GM19351 (cell line): ENCODE measurements around the gene DOCK11.
"Not testable (repeated sequence)": the region's sequence is repeated elsewhere in the genome, so short reads cannot be mapped to it uniquely, and the experiment has no call there.

ENCODE experiments used
- ATAC-seq: cut with Tn5 transposase; IDR thresholded peaks from one replicate; pipeline ENCODE4 v1.9.1; 2021; ENCODE audit warnings: mild to moderate bottlenecking, moderate library complexity; ENCODE audit not compliant: unreplicated experiment

Gene DOCK11

DNA sequence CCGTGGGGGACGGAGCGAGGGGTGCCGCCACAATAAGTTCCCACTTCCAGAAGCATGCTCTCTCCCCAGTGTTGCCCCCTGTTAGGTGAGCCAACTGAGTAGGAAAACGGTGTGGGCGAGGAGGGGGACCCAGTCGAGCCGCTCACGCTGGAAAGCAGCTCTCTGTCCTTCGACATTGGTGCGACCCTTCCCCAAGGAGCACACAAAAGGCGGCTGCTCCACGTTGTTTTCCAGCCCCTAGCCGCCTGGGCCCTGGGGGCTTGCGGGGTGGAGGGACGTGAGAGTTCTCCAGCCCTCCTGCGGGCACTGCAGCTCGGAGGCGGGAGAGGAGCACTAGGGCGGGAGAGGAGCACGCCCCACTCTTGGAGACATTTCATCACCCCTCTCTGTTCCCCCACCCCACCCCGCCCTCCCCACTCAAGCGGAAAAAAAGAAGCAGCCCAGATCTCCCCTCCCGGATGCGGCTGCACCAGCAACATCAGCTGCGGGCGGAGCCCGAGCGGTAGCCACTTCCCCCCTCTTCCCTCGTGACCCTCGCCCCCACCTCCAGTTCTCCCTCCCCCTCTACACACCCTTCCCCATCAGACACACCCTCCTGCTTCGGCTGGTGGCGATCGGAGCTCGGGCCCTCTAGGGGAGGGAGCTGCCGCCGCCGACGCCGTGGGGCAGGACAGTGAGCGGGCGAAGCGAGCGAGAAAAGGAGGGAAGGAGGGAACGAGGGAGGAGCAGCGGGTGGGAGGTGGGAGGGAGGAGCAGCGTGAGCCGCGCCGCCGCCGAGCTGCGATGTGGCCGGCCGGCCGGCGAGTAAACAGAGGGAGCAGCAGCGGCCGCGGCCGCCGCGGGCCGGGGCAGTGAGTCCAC is at the start of gene DOCK11:
Gene DOCK11, plus strand, starts transcription at position 755 of the 861 bp plus-strand sequence. CDS start 157 bp downstream, outside the sequence.
- peak; percentile 69 for ATAC-seq

DNA sequence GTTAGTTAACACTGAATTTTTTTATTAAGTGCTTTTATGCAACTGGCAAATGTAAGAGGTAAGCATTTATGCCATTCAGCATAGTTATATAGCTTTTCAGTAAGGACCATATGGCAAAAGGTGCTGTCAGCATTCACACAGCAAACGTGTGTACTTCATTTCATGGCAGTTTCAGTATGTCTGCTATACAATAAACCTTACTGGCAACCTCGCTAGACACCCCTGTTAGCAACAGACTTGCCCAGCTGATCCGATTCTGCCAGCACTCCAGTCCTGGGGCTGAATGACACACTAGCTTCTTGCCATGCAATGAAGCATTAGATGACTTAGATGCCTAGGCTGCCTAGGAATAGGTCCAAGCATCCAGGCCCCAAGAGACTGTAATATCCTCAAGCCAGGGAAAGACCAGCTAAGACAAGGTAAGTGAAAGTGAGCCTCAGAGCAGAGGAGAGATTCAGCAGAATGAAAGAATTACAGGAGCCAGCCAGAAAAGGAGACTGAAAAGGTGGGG is 47.3 kb upstream of the DOCK11 start:
- ATAC-seq, result no peak

DNA sequence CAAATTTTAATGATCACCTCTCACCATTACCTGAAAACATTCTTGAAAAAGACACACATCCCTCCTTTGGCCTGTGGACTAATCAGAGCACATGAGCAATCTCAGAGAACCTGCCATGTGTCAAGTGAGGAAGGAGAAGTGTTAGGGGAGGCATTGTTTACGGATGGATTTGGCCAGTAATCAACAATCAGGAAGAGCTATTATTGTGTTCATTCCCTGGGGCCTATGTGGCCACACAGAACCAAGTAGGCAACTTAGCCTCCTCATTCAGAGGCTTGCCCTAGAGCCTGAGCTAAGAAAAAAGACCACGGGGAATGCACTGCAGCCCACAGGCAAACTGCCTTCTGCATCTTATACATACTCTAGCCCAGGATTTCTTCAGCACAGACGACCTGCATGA is 40.6 kb upstream of the DOCK11 start:
- ATAC-seq, result no peak

DNA sequence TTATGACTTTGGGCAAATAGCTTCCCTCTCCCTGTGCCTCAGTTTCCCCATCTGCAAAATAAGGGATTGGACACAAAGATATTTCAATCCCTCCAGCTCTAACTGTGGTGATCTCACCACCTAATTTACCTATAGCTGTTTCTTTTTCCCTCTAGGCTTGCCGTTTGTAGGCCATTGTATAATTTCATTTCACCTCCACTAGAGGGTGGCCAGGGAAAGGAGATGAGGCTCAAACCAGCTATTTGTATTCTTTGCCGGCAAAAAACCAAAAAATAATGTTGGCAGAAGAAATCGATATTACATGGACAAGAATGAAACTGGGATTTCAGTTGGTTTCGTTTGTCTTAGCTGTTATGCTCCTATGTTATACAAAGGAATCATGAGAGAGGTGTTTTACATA is 36.1 kb upstream of the DOCK11 start:
- peak; percentile 84 for ATAC-seq

- no peak for ATAC-seq
Measured at GRCh38 chrX:118464501-118464900, 31.1 kb upstream of the DOCK11 start.

GRCh38 chrX:118468122-118468521 is 27.5 kb upstream of the DOCK11 start:
- ATAC-seq, result no peak

DNA sequence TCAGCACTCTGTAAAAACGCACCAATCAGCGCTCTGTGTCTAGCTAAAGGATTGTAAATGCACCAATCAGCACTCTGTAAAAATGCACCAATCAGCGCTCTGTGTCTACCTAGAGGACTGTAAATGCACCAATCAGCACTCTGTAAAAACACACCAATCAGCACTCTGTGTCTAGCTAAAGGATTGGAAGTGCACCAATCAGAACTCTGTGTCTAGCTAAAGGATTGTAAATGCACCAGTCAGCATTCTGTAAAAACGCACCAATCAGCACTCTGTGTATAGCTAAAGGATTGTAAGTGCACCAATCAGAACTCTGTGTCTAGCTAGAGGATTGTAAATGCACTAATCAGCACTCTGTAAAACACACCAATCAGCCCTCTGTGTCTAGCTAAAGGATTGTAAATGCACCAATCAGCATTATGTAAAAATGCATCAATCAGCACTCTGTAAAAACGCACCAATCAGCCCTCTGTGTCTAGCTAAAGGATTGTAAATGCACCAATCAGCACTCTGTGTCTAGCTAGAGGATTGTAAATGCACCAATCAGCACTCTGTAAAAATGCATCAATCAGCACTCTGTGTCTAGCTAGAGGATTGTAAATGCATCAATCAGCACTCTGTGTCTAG is 24.8 kb upstream of the DOCK11 start:
- ATAC-seq, result not testable (repeated sequence)

- ATAC-seq, result no peak
Measured at GRCh38 chrX:118474586-118474985, 21.0 kb upstream of the DOCK11 start.

DNA sequence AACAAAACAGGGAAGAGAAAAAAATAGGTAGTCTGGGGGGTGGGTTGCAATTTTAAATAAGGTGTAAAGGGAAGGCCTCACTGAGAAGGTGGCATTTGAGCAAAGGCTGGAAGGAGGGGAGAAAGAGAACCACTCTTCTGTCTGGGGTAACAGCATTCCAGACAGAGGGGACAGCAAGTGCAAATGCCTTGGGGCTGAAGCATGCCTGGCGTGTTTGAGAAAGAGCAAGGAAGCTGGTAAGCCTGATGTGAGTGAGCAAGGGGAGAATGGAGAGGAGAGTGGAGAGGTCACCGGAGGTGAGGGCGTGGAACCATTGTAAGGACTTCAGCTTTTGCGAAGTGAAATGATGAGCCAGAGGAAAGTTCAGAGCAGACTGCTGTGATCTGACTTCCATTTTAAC is 19.7 kb upstream of the DOCK11 start:
- no peak for ATAC-seq

- no peak for ATAC-seq
Measured at GRCh38 chrX:118480172-118480571, 15.4 kb upstream of the DOCK11 start.

- ATAC-seq, result not testable (repeated sequence)
Measured at GRCh38 chrX:118482384-118482783, 13.2 kb upstream of the DOCK11 start.

- no peak for ATAC-seq
Measured at GRCh38 chrX:118484216-118484903, 11.3 kb upstream of the DOCK11 start.

DNA sequence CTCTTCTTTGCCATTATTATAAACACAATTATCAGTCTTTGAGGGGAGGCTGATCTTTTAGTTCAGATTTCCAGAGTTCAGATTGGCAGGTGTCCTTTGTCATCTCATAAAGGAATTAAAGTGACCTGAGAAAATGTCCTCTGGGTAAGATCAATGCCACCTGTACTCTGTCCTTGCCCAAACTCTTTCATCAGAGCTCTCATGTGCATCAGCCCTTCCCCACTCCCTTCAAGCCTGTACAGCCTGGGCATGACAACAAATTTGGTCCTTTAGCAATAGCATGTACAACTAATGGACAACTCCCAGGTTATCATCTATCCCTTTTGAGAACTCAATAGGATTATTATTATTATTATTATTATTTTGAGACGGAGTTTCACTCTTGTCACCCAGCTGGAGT is 8.9 kb upstream of the DOCK11 start:
- ATAC-seq, result not testable (repeated sequence)

- ATAC-seq, result no peak
Measured at GRCh38 chrX:118493016-118493415, 2.6 kb upstream of the DOCK11 start.

GRCh38 chrX:118493653-118494297 is 1.8 kb upstream of the DOCK11 start:
- no peak for ATAC-seq

- ATAC-seq, result peak; percentile 58
Measured at GRCh38 chrX:118495958-118496762, 545 bp downstream of the DOCK11 start.

GRCh38 chrX:118496763-118497079 is 1.1 kb downstream of the DOCK11 start:
- ATAC-seq, result peak; percentile 6

DNA sequence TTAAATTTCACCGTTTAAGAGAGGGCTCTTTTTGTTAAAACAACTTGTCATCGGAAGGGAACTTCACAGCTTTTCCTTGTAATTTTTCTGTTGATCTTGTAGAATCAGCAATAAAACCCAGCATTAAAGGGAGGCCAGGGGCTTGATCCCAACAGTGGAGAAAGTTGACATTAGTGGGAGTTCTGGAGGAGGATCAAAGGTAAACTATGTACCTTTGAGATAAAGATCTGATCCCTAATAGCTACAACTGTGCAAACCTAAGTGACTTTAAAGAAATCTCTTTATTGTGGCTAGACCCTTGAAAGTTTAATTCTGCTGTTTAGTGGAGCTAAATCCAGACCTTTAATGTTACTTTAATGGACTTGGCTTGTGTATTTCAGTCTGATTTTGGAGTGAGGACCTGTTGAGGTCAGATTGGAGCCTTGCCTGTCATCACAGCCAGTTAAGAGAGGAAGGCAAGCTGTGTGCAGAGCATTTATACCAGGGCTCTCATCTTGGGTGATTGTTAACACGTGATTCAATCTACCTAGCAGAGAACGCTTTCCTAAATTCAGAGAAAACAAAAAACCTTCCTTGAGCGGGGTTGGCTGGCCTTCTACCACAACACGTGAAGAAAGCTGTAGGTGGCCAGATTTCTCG is 1.7 kb downstream of the DOCK11 start:
- ATAC-seq, result no peak

DNA sequence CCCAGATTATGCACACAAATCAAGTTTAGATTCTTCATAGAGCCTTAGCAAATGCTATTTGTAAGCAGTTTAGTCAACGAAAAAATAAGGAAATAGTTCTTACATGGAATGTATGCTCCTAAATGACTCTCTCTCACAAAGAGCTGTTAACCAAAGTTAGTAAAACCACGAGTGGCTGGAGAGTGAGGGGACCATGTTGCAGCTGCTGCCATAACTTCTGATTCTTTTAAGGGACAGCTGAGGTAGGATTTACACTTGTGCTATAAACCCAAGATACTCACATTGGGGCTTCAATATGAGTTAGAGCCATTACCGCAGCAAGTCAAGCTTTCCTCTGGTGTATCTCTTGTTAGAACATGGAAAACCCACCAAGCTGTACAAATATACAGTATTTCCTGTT is 2.7 kb downstream of the DOCK11 start:
- ATAC-seq, result no peak

DNA sequence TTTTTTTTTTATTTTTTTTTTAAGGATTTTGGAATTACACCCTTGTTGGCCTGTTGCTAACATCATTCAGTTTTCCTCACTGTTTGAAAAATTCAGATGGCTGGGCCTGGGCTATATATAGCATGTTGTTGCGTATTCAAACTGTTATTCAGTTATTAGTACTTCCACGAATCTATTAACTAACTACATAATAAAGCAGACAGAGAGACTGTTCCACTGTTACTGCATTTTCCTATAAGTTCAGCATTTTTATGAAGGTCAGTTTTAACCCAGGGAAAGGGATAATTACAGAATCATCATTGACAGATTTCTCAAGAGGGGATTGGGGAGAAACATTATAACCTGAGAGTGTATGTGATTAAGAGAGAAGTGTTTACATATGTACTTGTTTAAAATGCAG is 3.1 kb downstream of the DOCK11 start:
- no peak for ATAC-seq
